CD4-positive, alpha-beta T cell treated with Interferon alpha-2 for 1 hour (primary cell): ENCODE data around the gene SPTBN4.
A peak's percentile ranks its signal among the peaks of the same experiment; 100 is the strongest.

ENCODE experiments used
- DNase-seq, 2 donors: peaks; one replicate each; pipeline ENCODE4 v3.0.0-alpha.2; 2020 to 2022

The SPTBN4 gene

DNA sequence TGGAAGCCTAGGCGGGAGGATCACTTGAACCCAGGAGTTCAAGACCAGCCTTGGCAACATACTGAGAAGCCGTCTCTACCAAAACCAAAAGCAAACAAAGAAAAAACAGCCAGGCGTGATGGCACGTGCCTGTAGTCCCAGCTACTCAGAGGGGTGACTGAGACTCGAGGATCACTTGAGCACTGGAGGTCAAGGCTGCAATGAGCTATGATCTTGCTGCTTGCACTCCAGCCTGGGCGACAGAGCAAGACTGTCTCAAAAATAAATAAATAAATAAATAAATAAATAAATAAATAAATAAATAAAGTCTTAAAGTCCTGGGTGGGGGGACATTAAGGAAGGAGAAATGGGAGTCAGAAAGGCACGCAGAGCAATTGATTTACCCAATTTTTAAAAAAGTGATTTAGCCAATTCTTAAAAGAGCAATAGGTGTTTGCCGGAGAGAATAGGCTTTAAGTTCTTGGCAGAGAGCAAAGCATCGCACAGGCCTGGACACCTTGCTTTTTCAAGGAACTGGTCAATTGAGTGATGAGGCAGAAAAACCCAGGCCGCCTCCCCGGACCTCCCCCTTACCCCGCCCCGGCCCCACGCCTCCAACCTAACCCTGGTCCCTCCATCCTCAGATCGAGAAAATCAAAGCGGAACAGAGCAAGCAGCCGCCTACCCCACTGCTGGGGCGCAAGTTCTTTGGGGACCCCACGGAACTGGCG, 100.4 kb downstream of the SPTBN4 start:
- DNase-seq: no peak

DNA sequence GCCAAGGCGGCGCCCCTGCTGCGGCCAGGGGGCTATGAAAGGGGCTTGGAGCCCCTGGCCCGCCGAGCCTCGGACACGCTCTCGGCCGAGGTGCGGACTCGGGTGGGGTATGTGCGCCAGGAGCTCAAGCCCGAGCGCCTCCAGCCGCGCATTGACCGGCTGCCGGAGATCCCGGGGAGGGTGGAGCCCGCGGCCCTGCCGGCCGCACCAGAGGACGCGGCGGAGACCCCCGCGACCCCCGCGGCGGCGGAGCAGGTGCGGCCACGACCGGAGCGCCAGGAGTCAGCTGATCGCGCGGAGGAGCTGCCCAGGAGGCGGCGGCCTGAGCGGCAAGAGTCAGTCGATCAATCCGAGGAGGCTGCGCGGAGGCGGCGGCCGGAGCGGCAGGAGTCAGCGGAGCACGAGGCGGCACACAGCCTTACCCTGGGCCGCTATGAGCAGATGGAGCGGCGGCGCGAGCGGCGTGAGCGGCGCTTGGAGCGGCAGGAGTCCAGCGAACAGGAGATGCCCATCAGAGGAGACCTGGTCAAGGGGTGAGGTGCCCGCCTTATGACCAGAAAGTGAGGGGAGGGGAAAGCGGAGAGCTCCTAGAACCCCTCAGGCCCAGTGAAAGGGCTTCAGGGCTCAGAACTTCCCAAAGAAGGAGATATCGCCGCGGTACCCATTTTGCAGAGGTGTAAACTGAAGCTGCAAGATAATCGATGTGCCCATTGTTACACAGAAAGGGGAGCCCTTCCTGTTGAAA, 101.1 kb downstream of the SPTBN4 start:
- DNase-seq: no peak

DNA sequence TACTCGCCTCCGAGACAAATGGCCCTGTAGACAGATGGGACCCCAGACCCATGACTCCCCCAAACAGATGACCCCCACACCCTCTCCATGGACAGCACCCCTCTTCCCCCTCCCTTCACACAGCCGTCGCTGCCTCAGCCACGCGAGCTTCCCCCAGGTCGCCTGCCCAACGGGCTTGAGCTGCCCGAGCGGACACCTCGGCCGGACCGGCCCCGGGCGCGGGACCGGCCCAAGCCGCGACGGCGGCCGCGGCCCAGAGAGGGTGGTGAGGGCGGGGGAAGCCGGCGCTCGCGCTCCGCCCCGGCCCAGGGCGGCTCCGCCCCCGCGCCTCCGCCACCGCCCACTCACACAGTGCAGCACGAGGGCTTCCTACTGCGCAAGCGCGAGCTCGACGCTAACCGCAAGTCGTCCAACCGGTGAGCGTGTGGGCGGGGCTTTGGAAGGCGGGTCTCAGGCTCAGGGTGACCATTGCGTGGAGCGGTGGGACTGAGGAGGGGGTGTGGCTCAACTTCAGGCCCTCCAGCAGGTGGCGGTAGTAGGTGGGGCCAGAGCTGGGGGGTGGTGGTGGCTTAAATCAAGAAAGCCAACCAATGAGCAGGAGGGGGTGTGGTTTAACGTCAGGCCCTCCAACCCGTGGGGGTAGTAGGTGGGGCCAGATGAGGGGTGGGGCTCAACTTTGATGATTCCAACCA, 103.7 kb downstream of the SPTBN4 start:
- peak; percentile 99 for DNase-seq

DNA sequence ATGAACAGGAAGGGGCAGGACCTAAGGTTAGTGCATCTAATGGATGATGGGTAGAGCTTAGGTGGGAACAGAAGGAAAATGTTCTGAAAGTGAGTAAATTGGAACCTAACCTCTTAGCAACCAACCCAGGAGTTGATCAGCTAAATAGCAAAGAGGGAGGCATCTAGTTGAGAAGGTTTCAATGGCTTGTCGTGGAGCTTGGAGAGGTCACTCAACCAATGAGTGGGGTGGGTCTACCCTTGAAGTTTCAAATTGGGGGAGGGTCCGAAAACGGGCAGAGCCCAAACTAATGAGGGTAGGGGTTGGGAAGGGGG, 104.2 kb downstream of the SPTBN4 start:
- no peak for DNase-seq

DNA sequence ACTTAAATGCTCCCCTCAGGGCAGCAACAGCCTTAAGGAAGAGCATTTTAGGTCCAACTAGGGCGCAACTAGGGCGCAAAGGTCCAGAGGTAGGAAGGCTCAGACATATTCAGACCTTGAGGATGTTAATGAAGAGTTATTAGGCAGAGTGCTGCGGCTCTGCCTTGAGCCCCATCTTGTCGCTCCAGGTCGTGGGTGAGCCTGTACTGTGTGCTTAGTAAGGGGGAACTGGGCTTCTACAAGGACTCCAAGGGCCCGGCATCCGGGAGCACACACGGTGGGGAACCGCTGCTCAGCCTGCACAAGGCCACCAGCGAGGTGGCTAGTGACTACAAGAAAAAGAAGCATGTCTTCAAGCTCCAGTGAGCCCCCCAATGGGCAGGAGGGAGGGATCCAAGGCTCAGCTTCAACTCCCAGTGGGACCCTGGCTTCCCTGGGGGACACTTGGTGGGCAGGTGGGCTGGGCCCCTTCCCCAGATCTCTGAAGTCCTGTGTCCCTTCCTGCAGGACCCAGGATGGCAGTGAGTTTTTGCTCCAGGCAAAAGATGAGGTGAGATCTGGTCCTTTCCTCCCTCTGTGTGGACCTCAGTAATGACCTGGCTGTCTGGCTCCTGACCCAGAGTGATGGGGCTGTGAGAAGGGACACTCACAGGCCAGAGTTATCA, 105.2 kb downstream of the SPTBN4 start:
- DNase-seq: no peak

DNA sequence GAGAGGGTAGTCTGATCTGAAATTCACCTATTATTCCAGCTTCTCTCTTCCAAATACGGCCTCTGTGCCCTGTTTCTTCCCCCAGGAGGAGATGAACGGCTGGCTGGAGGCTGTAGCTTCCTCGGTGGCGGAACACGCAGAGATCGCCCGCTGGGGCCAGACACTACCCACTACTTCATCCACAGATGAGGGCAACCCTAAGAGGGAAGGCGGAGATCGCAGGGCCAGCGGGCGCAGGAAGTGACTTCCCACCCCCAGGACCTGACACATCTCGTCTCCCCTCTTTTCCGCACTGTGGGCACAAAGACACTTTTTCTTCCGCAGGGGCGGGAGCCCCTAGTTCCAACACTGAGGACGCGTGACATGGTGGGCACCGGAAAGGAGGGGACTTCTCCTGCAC, 108.5 kb downstream of the SPTBN4 start:
- DNase-seq: no peak

DNA sequence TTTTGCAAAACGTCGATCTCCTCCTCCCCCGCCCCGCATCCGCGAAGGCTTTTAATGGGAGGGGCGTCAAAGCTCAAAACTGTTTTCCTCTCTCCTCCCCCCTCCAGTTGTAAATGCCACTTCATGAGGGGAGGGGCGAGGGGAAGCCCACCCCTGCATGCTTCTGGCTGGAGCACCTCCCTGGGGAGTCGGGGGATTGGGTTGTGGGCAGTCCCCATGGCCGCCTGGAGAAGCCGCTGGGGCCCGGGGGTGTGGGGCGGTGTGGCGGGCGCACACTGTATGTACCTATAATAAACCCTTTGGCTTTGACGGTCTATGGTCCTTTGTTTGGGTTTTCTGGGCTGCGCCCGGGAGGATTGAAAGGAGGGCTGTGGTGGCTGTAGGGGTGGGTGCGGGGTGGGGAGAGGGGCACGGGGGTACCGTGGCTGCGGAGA, 109.4 kb downstream of the SPTBN4 start:
- peak in 1 of 2 donors; percentile 45 for DNase-seq

DNA sequence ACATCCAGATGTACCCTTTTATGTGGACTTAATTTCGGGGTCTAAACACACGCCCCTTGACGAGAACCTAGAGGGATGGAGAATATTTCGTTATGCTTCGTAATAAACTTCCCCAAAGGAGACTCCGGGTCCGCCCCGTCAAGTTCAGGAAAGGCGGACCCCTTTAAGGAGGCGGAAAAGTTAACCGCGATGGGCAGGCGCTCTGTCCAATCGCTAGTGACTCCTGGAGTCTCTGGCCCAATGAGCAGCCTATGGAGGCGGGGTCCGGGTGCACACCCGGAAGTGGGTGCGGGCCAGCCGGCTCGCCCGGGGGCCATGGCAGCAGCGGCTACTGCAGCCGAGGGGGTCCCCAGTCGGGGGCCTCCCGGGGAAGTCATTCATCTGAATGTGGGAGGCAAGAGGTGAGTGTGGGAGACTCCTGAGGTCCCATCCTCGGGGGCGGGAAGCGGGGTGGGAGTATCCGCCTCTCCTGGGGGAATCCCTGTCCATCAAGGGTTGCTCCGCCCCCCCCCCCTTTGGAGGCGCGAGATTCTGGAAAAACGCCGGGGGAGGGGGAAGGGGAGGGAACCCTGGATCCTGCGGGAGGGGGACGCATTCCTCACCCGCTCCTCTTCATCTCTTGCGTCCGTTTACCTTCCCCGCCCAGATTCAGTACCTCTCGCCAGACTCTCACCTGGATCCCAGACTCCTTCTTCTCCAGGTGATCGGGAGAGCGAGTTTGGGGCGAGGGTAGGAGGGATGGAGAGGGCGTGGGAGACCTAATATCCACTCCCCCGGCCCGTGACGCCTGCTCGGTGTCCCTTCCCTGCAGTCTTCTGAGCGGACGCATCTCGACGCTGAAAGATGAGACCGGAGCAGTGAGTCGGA, 110.0 kb downstream of the SPTBN4 start, which contains the start of gene SHKBP1:
SHKBP1 (plus strand) TSS at position 289 of the 867 bp plus-strand sequence; CDS start at position 316, 27 bp downstream.
- peak; percentile 91 to 95 for DNase-seq

DNA sequence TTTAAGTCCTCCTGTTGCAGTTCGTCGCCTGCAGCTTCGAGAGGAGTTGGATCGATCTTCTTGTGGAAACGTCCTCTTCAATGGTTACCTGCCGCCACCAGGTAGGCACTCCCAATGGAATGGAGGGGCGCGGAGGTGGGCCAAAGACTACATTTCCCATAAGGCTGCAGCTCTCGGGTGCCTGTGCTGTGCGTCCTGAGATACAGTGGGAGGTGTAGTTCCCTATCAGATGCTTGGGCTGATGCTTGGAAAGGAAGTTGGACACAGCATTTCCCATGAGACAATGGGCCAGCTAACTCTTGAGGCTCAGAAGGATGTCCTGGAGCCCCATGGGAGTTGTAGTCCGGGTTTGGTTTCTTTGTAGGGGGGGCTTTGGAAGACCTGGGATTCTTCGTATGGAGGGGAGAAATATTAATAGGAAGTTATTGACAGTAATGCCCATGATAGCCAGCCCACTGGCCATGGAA, 111.7 kb downstream of the SPTBN4 start:
- peak in 1 of 2 donors; percentile 49 for DNase-seq

DNA sequence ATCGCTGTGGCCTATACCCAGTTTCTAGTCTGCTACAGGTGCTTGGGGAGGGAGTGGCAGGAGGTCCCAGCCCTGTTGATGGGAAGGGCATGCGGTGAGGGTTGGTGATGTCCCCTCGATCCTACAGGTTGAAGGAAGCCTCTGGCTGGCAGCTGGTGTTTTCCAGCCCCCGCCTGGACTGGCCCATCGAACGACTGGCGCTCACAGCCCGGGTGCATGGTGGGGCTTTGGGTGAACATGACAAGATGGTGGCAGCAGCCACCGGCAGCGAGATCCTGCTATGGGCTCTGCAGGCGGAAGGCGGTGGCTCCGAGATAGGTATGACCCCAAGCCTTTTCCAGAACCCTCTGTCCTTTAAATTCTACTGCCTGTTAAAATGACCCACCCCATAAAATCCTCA, 113.8 kb downstream of the SPTBN4 start:
- no peak for DNase-seq

DNA sequence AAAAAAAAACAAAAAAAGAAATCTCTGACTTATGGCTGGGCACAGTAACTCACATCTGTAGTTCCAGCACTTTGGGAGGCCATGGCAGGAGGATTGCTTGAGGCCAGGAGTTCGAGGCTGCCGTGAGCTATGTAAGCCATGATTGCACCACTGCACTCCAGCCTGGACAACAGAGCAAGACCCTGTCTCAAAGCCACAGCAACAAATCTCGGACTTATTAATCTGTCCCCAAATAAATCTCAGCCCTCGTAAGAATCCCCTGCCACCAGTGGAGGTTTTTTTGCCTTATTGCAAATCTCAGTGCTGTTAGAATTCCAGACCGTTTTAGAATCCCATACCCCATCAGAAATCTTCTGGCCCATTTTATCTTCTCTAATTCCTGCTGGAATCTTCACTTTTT, 114.7 kb downstream of the SPTBN4 start:
- DNase-seq: no peak

DNA sequence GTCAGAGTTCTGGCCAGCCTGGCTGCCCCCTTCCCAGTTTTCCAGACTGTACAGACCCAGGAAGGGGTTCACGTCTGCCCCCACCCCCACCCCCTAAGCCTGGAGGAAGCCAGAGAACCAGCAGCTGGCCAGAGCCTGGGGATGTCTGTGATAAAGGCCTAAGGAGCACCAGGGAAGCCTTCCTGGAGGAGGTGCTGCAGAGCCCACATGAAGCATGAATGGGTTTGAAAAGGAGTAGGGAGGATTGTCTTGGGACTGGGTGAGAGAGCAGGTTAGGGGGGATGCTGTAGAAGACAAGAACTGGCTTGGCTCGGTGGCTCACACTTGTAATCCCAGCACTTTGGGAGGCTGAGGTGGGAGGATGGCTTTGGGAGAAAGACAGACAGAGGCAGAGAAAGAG, 115.7 kb downstream of the SPTBN4 start:
- DNase-seq: no peak

DNA sequence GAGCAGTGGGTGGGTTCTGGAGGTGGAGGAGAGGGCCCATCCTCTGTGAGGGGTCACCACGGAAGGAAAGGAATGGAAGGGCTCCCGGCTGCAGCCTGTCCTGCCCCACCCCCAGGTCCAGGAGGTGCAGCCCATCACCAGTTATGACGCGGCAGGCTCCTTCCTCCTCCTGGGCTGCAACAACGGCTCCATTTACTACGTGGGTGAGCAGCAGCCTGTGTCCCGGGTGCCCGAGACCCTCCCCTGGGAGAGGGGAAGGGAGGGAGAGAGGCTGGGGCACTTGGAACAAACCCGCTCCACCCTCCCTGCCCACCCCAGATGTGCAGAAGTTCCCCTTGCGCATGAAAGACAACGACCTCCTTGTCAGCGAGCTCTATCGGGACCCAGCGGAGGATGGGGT, 116.5 kb downstream of the SPTBN4 start:
- DNase-seq: no peak

DNA sequence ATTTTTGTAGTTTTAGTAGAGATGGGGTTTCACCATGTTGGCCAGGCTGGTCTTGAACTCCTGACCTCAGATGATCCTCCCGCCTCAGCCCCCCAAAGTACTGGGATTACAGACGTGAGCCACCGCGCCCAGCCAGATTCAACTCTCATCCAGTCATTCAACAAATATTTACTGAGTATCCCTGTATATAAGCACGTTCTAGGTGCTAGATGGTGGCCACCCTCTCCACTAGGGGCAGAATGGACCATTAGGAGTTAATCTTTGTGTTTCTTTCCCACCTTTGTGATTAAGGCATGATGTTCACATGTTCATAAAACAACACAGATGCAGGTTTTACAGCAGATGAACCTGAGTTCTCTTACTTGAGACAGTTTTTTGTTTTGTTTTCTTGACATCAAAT, 117.2 kb downstream of the SPTBN4 start:
- no peak for DNase-seq

DNA sequence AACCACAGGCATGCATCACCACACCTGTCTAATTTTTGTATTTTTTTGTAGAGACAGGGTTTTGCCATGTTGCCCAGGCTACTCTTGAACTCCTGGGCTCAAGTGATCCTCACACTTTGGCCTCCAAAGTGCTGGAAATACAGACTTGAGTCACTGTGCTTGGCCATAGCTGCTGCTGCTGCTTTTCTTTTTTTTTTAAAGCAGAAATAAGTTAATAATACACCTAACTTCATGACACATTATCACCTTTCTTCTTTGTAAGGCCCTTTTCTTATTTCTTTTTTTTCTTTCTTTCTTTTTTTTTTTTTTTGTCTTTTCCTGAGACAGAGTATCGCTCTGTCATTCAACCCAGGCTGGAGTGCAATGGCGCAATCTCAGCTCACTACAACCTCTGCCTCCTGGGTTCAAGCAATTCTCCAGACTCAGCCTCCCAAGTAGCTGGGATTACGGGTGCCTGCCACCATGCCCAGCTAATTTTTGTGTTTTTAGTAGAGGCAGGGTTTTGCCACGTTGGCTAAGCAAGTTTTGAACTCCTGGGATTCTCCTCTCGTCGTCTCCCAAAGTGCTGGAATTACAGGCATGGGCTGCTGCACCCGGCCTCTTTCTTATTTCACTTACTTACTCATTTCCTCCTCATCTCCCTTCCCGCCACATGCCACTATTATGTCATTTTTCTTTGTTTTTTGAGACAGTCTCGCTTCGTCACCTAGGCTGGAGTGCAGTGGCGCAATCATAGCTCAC, 118.6 kb downstream of the SPTBN4 start:
- DNase-seq: peak in 1 of 2 donors; percentile 42

DNA sequence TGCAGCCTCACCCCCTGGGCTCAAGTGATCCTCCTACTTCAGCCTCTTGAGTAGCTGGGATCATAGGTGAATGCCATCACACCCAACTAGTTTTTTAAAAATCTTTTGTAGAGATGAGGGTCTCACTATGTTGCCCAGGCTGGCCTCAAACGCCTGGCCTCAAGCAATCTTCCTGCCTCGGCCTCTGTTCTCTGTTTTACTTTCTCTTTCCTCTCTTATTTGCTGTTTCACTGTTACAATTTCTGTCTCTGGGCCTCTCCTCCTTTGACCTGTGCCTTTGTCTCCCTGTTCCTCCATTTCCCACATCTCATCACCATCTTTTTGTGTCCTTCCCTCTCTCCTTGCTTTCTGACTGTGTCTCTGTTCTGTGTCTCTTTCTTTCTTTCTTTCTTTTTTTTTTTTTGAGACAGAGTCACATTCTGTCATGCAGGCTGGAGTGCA, 119.2 kb downstream of the SPTBN4 start:
- DNase-seq: no peak

DNA sequence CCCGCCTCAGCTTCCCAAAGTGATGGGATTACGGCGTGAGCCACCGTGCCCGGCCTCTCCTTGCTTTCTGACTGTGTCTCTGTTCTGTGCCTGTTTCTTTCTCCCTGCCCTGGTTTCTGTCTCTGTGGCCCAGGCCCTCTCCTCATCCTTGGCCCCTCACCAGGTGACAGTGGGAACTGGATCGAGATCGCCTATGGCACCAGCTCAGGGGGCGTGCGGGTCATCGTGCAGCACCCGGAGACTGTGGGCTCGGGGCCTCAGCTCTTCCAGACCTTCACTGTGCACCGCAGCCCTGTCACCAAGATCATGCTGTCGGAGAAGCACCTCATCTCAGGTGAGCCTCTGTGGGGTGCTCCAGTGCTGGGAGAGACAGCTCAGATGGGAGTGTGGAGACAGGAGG, 119.8 kb downstream of the SPTBN4 start:
- no peak for DNase-seq

DNA sequence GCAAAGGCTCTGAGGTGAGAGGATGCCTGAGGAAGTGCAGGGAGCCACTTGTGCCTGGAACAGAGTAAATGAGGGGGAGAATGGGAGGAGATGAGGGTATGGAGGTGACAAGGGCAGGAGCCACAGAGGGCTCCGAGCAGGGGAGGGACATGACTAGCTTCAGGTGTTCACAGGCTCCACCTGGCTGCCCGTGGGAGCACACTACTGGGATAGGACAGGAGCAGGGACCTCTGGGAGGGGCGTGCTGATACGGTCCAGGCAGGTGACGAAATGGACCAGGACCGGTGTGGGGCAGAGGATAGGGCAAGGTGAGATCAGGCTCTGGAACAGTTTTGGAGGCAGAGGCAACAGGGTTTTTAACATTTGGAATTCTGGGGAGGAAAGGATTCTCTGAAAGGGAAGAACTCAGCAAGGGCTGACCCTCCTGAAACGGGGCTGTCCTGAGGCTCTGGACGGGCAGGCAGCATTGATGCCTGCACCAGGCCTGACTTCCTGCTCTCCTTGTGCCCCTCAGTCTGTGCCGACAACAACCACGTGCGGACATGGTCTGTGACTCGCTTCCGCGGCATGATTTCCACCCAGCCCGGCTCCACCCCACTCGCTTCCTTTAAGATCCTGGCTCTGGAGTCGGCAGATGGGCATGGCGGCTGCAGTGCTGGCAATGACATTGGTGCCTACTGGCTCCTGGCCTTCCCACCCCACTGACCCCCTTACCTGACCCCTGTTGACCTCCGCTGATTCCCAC, 121.5 kb downstream of the SPTBN4 start:
- no peak for DNase-seq

DNA sequence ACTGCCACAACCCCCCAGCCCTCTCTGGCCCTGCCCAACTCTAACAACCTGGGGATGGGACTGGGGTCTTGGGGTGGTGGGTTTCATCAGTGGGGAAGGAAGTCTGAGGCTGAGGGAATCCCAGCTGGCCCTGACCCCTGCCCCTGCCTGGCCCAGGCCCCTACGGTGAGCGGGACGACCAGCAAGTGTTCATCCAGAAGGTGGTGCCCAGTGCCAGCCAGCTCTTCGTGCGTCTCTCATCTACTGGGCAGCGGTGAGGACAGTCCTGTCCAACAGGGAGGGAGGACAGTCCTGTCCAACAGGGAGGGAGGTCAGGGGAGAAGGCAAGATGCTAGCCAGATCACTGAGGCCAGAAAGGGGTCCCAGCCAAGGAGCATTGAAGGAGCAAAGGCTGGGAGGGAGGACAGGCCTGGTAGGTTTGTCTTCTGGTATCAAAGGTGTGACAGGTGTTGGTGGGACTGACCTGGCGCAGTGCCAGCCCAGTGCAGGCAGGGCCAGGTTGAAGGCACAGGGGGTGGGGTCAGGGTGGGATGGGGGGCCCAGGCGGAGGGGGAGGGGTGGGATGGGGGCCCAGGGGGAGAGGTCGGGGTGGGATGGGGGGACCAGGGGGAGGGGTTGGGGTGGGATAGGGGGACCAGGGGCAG, 122.2 kb downstream of the SPTBN4 start:
- DNase-seq: no peak
